CD4-positive, CD25-positive, alpha-beta regulatory T cell (primary cell): ENCODE measurements around the gene SIX4. TPM values are rescaled to one million over a fixed set of nuclear protein-coding genes. Genes with fewer than 3 reads are reported as not detected.

Experiments
- ATAC-seq, 2 donors: fragments of 150-1000 bp; cut with Tn5 transposase; one replicate each; pipeline ENCODE4 v1.10.0; 2021; ENCODE audit warnings: low read depth in 2 of 2, moderate number of reproducible peaks in 2 of 2, moderate library complexity in 1 of 2
- DNase-seq, 3 donors: peaks; one replicate each; pipeline versions ENCODE4 v3.0.0 to v3.0.0-alpha.2; 2012 to 2022; ENCODE audit warnings: mixed read lengths in 1 of 3
- H3K27ac ChIP-seq: one replicate; pipeline ENCODE4 v1.7.0; 2013; ENCODE audit warnings: mild to moderate bottlenecking, low read length; ENCODE audit not compliant: insufficient read depth, poor library complexity, severe bottlenecking
- H3K27me3 ChIP-seq: one replicate; pipeline ENCODE4 v1.7.0; 2013; ENCODE audit warnings: low read length; ENCODE audit not compliant: control insufficient read depth, insufficient read depth
- H3K36me3 ChIP-seq: one replicate; pipeline ENCODE4 v1.7.0; 2013; ENCODE audit warnings: mild to moderate bottlenecking, low read length, moderate library complexity; ENCODE audit not compliant: control insufficient read depth, insufficient read depth
- H3K4me1 ChIP-seq: 2 replicates; pipeline ENCODE4 v1.7.0; 2013; ENCODE audit warnings: mild to moderate bottlenecking, low read length; ENCODE audit not compliant: insufficient read depth, control insufficient read depth, poor library complexity, severe bottlenecking
- H3K4me3 ChIP-seq: one replicate; pipeline ENCODE4 v1.7.0; 2013; ENCODE audit warnings: low read depth, mild to moderate bottlenecking, low read length, moderate library complexity
- H3K9me3 ChIP-seq, 2 experiments: 1 replicate in 1 of 2; 2 replicates in 1 of 2; pipeline ENCODE4 v1.7.0; 2013; ENCODE audit warnings: low read length in 2 of 2, mild to moderate bottlenecking in 1 of 2, moderate library complexity in 1 of 2; ENCODE audit not compliant: control insufficient read depth in 2 of 2
- H3K27ac Mint-ChIP-seq, 3 donors: one replicate each; pipeline ENCODE4 v1.8.0; 2020 to 2022; ENCODE audit warnings: mild to moderate bottlenecking in 3 of 3, mixed read lengths in 3 of 3, moderate library complexity in 2 of 3
- H3K27me3 Mint-ChIP-seq: one replicate; pipeline ENCODE4 v1.8.0; 2022; ENCODE audit warnings: mild to moderate bottlenecking, mixed read lengths
- H3K36me3 Mint-ChIP-seq: one replicate; pipeline ENCODE4 v1.8.0; 2020; ENCODE audit warnings: mixed read lengths
- H3K4me1 Mint-ChIP-seq, 4 donors: one replicate each; pipeline ENCODE4 v1.8.0; 2020 to 2022; ENCODE audit warnings: mixed read lengths in 4 of 4, mild to moderate bottlenecking in 1 of 4
- H3K4me3 Mint-ChIP-seq, 4 donors: one replicate each; pipeline ENCODE4 v1.8.0; 2020 to 2022; ENCODE audit warnings: mild to moderate bottlenecking in 4 of 4, mixed read lengths in 4 of 4, moderate library complexity in 3 of 4
- H3K9me3 Mint-ChIP-seq, 7 donors: one replicate each; pipeline ENCODE4 v1.8.0; 2020 to 2022; ENCODE audit warnings: mixed read lengths in 7 of 7, mild to moderate bottlenecking in 3 of 7, moderate library complexity in 2 of 7
- polyA plus RNA-seq, 4 donors: library from polyadenylated mRNA; unstranded; fragments of 300-500 nt; fragmentation: Illumina TruSeq; gene quantifications; one replicate each; pipeline ENCODE4 v1.2.3, GENCODE V29; 2021
- total RNA-seq: library from RNA; stranded (reverse); gene quantifications from one replicate; pipeline ENCODE4 v1.2.3, GENCODE V29; 2022

SIX4 gene
- total RNA-seq (not detected), polyA plus RNA-seq (not detected)

DNA sequence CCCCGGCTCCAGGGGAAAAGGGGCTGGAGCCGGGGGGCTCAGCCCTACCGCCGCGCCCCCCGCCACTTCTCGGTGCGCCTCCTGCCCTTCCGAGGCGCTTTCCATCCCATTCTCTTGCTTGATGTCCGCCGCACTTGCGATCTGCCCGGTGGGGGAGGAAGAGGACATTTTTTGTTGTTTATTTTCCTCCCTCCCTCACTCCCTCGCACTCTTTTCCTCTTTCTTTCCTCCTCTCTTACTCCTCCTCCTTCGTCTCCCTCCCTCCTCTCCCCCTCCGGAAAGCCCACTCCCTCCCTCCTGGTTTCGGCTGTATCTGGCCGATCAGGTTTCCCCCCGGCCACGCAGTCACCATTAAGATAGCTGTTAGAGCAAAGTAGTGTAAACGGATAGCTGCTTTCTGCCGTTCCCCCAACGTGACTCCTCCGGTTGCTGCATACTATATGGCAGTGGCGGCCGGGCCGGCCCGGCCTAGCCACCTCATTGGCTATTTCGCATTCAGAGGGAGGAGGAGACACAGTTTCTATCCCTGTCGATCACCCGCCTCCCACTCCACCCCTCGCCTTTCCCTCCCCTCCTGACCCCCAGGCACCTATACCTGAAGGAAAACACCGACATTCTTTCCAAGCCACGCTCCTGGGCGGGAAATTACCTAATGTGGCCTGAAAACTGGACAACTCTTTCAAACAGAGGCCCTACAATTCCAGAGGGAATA, at the start of gene SIX4:
Gene SIX4, minus strand, starts transcription at position 445 of the 712 bp plus-strand sequence. Its CDS starts 277 bp downstream, at position 168.
- peaks cover 33% of the 10 kb centered on the region for H3K4me1 ChIP-seq
- peaks cover 6 to 33% (median 12%) of the 10 kb centered on the region in 4 donors for H3K4me1 Mint-ChIP-seq
- H3K9me3 Mint-ChIP-seq = peaks cover 0 to 9% (median 2%) of the 10 kb centered on the region in 7 donors
- ATAC-seq (no peak), DNase-seq (peak in 1 of 3 donors; percentile 20)
- no peak within 1 kb of the TSS for H3K27ac Mint-ChIP-seq
- H3K27ac ChIP-seq = no peak within 1 kb of the TSS
- H3K4me3 Mint-ChIP-seq = peak within 1 kb of the TSS; percentile 71 to 89 (median 84)
- H3K27me3 Mint-ChIP-seq = peaks cover 77% of the 10 kb centered on the region
- H3K27me3 ChIP-seq = peaks cover 50% of the 10 kb centered on the region
- peak within 1 kb of the TSS; percentile 61 for H3K4me3 ChIP-seq
- no peaks in the 10 kb centered on the region for H3K36me3 ChIP-seq
- no peaks in the 10 kb centered on the region for H3K36me3 Mint-ChIP-seq
- no peaks in the 10 kb centered on the region for H3K9me3 ChIP-seq

DNA sequence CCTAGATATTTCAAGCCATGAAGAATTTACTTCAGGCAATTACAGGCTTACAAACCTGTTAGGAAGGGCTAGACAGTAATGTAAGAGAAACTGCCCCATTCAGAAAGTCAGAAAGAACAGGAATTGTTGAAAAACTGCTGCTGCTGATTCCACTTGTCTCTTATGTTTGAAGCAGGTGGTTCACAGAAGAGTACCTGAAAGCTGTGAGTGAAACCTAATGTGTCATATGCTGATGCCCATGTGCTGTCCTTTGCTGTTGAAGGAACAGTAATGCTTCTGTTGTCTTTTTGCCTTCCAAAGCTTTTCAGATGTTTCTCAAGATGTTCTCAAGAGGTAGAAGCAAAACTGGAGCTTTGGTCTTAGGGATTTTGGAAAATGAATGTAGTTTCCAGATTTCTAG, 49.4 kb upstream of the SIX4 start:
- Mint-ChIP-seq H3K4me1 (peaks cover 0 to 12% (median 2%) of the 10 kb centered on the region in 4 donors), H3K4me3 (no peak overlapping the region), H3K27ac (no peak overlapping the region), H3K9me3 (no peaks in the 10 kb centered on the region), H3K27me3 (no peaks in the 10 kb centered on the region), H3K36me3 (no peaks in the 10 kb centered on the region)
- no peak overlapping the region for H3K27ac ChIP-seq
- DNase-seq = no peak
- H3K27me3 ChIP-seq = no peaks in the 10 kb centered on the region
- H3K4me1 ChIP-seq = no peaks in the 10 kb centered on the region
- no peaks in the 10 kb centered on the region for H3K36me3 ChIP-seq
- no peak for ATAC-seq
- no peaks in the 10 kb centered on the region for H3K9me3 ChIP-seq
- H3K4me3 ChIP-seq = no peak overlapping the region

DNA sequence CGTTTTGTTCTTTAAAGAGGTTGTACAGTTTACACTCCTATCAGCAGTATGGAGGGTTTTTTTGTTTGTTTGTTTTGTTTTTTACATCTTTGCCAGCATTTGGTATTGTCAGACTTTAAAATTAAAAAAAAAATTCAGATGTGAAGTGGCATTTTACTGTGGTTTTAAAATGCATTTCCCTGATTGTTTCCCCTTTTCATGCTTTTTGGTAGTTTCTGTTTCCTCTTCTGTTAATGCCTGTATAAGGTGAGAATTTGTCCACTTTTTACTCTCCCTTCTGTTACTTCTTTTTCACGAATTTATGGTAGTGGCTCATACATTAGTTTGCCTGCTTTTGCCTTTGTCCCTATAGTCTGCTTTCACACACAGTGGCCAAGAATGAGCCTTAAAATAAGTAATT, 47.0 kb upstream of the SIX4 start:
- H3K36me3 ChIP-seq = no peaks in the 10 kb centered on the region
- no peaks in the 10 kb centered on the region for H3K27me3 ChIP-seq
- H3K27ac ChIP-seq = no peak overlapping the region
- no peaks in the 10 kb centered on the region for H3K4me1 ChIP-seq
- Mint-ChIP-seq H3K36me3 (no peaks in the 10 kb centered on the region), H3K27ac (no peak overlapping the region), H3K27me3 (no peaks in the 10 kb centered on the region), H3K4me3 (no peak overlapping the region), H3K4me1 (peaks cover 4 to 13% (median 6%) of the 10 kb centered on the region in 4 donors), H3K9me3 (no peaks in the 10 kb centered on the region)
- no peak for DNase-seq
- H3K4me3 ChIP-seq = no peak overlapping the region
- ATAC-seq = no peak
- no peaks in the 10 kb centered on the region for H3K9me3 ChIP-seq

DNA sequence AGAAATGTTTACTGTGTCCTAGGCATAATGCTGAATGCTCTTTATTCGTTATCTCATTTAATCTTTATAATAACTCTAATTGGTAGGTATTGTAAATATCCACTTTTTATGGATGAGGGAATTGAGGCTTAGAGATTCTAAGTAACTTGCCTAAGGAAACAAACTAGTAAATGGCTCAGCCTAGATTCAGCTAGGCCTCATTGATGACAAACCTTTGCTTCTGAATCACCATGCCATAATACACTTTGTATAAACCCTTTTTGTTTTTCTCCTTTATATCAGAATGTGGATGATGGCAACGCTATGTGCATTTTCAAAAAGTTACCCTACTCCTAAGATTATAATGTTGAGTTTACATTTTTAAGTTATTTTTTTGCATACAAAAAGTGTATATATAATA, 44.5 kb upstream of the SIX4 start:
- no peak for DNase-seq
- Histone ChIP-seq H3K9me3 (no peaks in the 10 kb centered on the region), H3K27ac (no peak overlapping the region), H3K36me3 (no peaks in the 10 kb centered on the region), H3K4me3 (no peak overlapping the region), H3K27me3 (no peaks in the 10 kb centered on the region), H3K4me1 (no peaks in the 10 kb centered on the region)
- Mint-ChIP-seq H3K36me3 (peaks cover 3% of the 10 kb centered on the region), H3K27me3 (no peaks in the 10 kb centered on the region), H3K4me3 (no peak overlapping the region), H3K4me1 (peaks cover 5 to 13% (median 8%) of the 10 kb centered on the region in 4 donors), H3K9me3 (no peaks in the 10 kb centered on the region), H3K27ac (no peak overlapping the region)
- no peak for ATAC-seq

DNA sequence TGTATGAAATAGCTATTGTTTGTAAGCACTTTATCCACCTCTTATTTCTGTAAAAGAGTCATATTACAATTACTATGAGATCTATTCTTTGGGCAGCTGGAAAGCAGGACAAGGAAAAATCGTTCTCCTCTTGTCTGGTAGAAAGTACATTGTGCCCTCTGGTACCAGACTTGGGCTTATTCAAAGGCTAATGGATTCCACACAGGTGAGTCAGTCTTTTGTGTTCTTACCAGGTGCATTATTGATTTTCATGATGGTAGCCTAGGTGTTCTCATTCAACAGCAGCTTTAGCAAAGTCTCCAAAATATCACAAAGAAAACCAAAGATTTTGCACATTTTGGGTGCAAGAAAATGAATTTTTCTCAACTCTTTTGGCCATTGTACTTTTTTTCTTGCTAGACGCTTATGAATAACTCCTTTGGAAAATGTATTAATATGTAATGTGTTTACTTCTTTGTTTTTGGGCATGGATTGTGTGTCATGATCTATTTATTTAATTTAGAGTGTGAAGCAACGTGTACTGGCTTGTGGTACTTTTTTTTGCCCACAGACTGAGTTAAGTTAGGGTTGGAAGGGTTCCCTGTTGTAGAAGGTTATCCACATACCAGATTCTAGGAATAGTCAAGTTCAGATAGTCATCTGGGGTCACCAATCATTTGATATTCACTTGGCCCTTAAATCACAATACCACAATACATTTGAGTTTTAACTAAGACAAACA, 36.7 kb upstream of the SIX4 start:
- H3K4me3 Mint-ChIP-seq = no peak overlapping the region
- peaks cover 15% of the 10 kb centered on the region for H3K36me3 Mint-ChIP-seq
- H3K9me3 Mint-ChIP-seq = peaks cover 0 to 2% (median 0%) of the 10 kb centered on the region in 7 donors
- Histone ChIP-seq H3K9me3 (no peaks in the 10 kb centered on the region), H3K27ac (no peak overlapping the region), H3K4me1 (peaks cover 5% of the 10 kb centered on the region), H3K36me3 (no peaks in the 10 kb centered on the region), H3K4me3 (no peak overlapping the region), H3K27me3 (no peaks in the 10 kb centered on the region)
- no peak overlapping the region for H3K27ac Mint-ChIP-seq
- ATAC-seq (no peak), DNase-seq (no peak)
- H3K4me1 Mint-ChIP-seq = peaks cover 13 to 37% (median 30%) of the 10 kb centered on the region in 4 donors
- H3K27me3 Mint-ChIP-seq = no peaks in the 10 kb centered on the region

DNA sequence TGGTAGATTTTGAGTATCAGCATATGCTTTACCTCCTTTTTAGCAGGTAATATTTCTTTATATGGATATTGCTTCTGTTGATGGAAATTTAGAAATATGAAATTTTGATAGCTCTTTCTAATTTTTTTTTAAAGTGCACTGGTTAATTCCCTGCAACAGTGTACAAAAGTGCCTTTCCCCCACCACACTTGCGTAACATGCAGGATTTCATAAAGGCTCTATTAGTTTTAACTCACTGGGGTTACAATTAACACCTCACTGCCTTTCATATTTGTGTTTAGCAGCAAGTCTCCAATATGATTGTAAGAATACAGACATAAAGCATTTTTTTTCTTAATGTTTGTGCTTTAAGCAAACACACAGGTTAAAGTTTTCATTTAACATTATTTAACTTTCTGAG, 36.1 kb upstream of the SIX4 start:
- no peak overlapping the region for H3K27ac Mint-ChIP-seq
- ATAC-seq = no peak

DNA sequence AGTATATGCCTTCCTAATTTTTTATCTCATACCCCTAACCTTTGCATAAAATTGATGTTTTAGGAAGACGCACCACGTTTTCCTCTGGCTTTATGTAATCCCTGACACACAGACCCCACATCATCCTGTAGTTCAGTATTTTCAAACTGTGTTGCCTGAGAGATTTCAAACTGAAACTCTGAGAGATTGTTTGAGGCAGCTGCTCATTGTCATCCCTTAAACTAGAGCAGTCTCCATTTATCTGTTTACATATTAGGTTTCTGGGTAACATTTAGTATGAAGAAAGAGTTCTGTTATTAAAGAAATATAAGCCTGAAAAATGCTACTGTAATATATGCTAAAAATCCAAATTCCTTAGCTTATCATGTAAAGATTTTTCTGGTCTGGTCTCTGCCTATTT, 34.7 kb upstream of the SIX4 start:
- no peaks in the 10 kb centered on the region for H3K27me3 Mint-ChIP-seq

More for the DNA sequence above, 36.1 kb upstream of the SIX4 start:
- no peak for DNase-seq
- no peaks in the 10 kb centered on the region for H3K27me3 Mint-ChIP-seq
- H3K4me3 Mint-ChIP-seq = no peak overlapping the region
- H3K4me1 Mint-ChIP-seq = peaks cover 13 to 42% (median 31%) of the 10 kb centered on the region in 4 donors
- Histone ChIP-seq H3K4me1 (peaks cover 5% of the 10 kb centered on the region), H3K27ac (no peak overlapping the region), H3K36me3 (no peaks in the 10 kb centered on the region), H3K27me3 (no peaks in the 10 kb centered on the region), H3K4me3 (no peak overlapping the region), H3K9me3 (no peaks in the 10 kb centered on the region)
- H3K36me3 Mint-ChIP-seq = peaks cover 19% of the 10 kb centered on the region
- H3K9me3 Mint-ChIP-seq = peaks cover 0 to 2% (median 0%) of the 10 kb centered on the region in 7 donors

More for the DNA sequence above, 34.7 kb upstream of the SIX4 start:
- Histone ChIP-seq H3K4me3 (no peak overlapping the region), H3K27me3 (no peaks in the 10 kb centered on the region), H3K36me3 (no peaks in the 10 kb centered on the region), H3K4me1 (peaks cover 15% of the 10 kb centered on the region), H3K27ac (no peak overlapping the region), H3K9me3 (no peaks in the 10 kb centered on the region)
- H3K36me3 Mint-ChIP-seq = peaks cover 16% of the 10 kb centered on the region
- H3K27ac Mint-ChIP-seq = no peak overlapping the region
- peaks cover 11 to 45% (median 33%) of the 10 kb centered on the region in 4 donors for H3K4me1 Mint-ChIP-seq
- no peak overlapping the region for H3K4me3 Mint-ChIP-seq
- ATAC-seq = no peak
- DNase-seq = no peak
- H3K9me3 Mint-ChIP-seq = peaks cover 0 to 2% (median 0%) of the 10 kb centered on the region in 7 donors
